Subcutaneous adipose tissue (tissue), 4 donors: ENCODE measurements around the gene NAV3. TPM values are rescaled to one million over a fixed set of nuclear protein-coding genes. Genes with fewer than 3 reads are reported as not detected.

Experiments used
- CTCF ChIP-seq: fragments of 450-650 bp; IDR thresholded peaks from one replicate; pipeline ENCODE4 v1.5.1; 2016; ENCODE audit warnings: low read depth, mild to moderate bottlenecking, control low read depth, antibody characterized with exemption, moderate library complexity
- total RNA-seq, 4 donors: library from RNA; depleted of rRNA; stranded (reverse); fragments of >200 nt; gene quantifications; one replicate each; pipeline ENCODE4 v1.1.0, GENCODE V29; 2016

The NAV3 gene
- total RNA-seq, 4 donors from 2014 or later, result 9.3 to 36.6 (median 20.6) TPM

- TF ChIP-seq CTCF, result no peak
These were observed 333.5 kb downstream of the NAV3 start for GRCh38 chr12:78164154-78164553.

DNA sequence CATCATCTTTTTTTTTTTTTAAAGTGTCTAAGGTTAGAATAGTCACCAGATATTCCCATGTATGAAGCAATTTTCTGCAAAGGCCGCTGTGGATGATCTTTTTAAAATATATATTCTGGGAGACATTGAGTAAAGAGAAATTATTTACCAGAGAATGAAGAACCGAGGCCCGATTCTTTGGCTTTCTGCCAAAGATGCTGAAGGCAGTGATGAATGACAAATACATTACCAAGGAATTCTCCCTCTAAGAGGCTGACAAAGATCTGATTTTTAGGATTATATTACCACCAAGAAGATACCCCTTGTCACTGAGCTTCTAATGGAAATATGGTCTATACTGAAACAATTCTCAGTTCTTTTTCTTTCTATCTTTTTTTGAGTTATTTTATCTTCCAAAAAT lies 336.8 kb downstream of the NAV3 start:
- TF ChIP-seq CTCF, result no peak

GRCh38 chr12:78171061-78171460 lies 340.4 kb downstream of the NAV3 start:
- no peak for TF ChIP-seq CTCF

DNA sequence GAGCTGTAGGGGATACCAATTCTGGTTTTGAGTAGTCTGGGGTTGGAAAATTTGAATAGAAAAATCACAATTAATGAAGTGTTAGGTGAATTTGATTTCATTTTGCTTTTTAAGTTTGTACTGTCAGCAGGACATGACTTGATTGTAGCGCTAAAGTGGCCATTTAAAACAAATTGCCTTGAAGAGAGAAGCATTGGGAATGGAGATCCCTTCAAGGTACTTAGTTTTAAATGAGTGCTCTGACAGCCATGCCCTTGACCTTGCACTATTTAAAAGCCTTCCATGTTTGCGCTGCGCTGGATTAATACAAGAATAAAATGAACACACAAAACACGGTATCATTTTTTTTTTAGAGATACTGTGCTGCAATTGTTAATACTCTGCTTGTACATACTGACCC lies 345.9 kb downstream of the NAV3 start:
- TF ChIP-seq CTCF, result no peak

DNA sequence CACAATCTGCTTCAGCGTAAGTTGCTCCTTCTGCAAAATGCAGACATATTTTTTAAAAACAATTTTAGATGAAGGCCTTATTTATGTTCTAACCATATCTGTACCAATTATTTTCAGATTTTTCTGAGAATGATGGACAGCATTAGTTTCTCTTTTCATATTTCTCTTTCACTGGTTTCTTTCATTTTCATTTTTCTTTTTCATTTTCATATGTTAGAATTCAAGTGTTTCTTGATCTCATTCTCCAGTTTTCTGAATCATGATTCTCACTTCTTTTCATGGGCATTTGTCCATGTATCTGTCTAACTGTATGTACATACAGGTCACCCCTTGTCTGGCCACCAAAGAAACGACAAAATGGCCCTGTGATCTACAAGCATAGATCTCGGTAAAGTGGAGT lies 346.6 kb downstream of the NAV3 start:
- TF ChIP-seq CTCF, result no peak

DNA sequence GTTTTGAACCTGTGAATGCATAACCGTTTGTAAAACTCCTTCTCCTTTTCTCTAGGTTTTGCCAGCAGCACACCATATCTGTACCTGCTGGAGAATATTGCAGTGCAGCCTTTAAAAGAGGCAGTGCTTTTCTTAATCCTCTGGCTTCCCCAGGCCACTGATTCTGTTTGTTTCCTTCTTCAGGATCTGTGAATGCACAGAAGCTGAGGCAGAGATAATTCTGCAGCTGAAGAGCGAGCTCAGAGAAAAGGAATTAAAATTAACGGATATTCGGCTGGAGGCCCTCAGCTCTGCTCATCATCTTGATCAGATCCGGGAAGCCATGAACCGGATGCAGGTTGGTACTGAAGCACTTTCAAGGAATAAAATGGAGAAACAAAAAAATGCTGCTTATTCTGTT lies 348.7 kb downstream of the NAV3 start:
- TF ChIP-seq CTCF, result no peak

DNA sequence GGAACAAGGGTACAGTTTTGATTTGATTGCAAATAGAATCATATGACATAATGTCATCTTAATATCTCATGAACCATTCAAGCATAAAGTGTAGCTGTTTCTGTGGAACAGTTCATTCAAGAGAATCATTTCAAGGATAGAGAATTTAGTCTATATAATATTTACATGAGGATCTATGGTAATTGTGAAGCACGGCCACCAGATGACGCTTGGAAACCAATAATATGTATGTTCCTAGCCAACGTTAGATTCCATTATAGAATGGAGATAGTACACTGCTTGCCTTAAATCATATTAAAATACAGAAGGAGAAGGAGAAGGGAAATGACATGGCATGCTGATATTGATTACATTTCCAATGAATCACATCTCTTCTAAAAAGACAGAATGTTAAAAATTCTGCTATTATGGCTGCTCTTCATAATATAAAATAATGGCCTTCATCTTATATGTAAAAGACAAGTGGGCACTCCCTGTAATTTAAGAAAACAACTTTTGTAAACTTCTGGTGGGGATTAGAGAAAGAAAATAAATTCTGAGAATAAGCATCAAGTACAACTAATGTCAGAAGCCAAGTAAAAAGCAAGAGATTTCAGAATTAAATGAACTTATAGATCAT lies 351.0 kb downstream of the NAV3 start:
- TF ChIP-seq CTCF, result no peak
